ENCODE measurements around the gene TENM4.

DNA sequence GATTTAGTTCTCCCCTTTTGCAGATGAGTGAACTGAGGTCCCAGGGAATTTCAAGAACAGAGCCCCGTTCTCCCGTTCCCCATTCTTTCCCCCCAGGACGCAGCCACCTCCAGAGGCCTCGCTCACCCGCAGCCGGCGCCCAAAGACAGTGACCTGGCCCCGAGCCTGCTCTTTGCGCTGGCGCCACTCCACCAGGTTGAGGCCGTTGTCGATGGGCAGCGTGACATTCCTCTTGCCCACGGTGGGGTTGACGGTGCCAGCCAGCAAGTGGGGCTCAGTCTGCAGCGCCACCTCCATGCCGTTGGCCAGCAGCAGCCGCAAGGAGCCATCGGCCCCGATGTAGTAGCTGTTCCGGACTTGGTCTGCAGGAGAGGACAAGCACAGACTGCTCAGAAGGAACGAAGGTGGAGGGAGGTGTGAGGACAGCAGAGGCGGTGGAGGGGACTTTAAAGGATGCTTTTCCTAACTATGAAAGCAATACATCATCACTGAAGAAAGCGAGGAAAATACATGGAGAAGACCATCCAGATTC lies 764.7 kb downstream of the TENM4 start:
- TF ChIP-seq, protein P1, sequence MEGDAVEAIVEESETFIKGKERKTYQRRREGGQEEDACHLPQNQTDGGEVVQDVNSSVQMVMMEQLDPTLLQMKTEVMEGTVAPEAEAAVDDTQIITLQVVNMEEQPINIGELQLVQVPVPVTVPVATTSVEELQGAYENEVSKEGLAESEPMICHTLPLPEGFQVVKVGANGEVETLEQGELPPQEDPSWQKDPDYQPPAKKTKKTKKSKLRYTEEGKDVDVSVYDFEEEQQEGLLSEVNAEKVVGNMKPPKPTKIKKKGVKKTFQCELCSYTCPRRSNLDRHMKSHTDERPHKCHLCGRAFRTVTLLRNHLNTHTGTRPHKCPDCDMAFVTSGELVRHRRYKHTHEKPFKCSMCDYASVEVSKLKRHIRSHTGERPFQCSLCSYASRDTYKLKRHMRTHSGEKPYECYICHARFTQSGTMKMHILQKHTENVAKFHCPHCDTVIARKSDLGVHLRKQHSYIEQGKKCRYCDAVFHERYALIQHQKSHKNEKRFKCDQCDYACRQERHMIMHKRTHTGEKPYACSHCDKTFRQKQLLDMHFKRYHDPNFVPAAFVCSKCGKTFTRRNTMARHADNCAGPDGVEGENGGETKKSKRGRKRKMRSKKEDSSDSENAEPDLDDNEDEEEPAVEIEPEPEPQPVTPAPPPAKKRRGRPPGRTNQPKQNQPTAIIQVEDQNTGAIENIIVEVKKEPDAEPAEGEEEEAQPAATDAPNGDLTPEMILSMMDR (IDR thresholded peaks at IDR 0.05) = no peak
- no peak for TF ChIP-seq POLR2A (IDR thresholded peaks at IDR 0.05)

All from uterus (tissue), 2 donors.